H1 (cell line): Measurements from ENCODE around the gene ZNF618. TPM values are rescaled to one million over a fixed set of nuclear protein-coding genes. Genes with fewer than 3 reads are reported as not detected.

ENCODE experiments used
- CTCF ChIA-PET: fragments of 300-600 bp; sonication (Branson Sonifier 250); formaldehyde crosslinking; loops from one replicate; lab custom pipeline; 2021; ENCODE audit not compliant: partially characterized antibody; lab: Charles Lee
- POLR2A ChIA-PET: fragments of 300-600 bp; sonication (Branson Sonifier 250); formaldehyde crosslinking; loops from one replicate; lab custom pipeline; 2021; ENCODE audit warnings: inconsistent platforms; ENCODE audit not compliant: partially characterized antibody; lab: Charles Lee
- DNase-seq, 2 experiments: peaks; one replicate each; pipeline versions ENCODE4 v3.0.0 to v3.0.0-alpha.2; 2010 to 2022; ENCODE audit warnings: low spot score in 2 of 2, low read depth in 1 of 2, mixed read lengths in 1 of 2
- FAIRE-seq: peaks from 2 replicates; lab custom pipeline; 2011; peaks lifted over from hg19 to GRCh38; lab: Jason Lieb, UNC
- H2AFZ ChIP-seq: 2 replicates; pipeline ENCODE4 v1.8.1; 2012; ENCODE audit warnings: low read length, inconsistent platforms
- H2AK5ac ChIP-seq: 2 replicates; pipeline ENCODE4 v1.6.1; 2013; ENCODE audit warnings: low read depth, low read length
- H2BK120ac ChIP-seq: replicated peaks from 2 replicates; pipeline ENCODE3; 2013; ENCODE audit warnings: low read depth, low read length, inconsistent platforms
- H2BK12ac ChIP-seq: 2 replicates; pipeline ENCODE4 v1.6.1; 2013; ENCODE audit warnings: low read depth, low read length
- H2BK15ac ChIP-seq: 2 replicates; pipeline ENCODE4 v1.6.1; 2013; ENCODE audit warnings: low read length
- H2BK20ac ChIP-seq: 2 replicates; pipeline ENCODE4 v1.6.1; 2013; ENCODE audit warnings: low read length
- H2BK5ac ChIP-seq: 2 replicates; pipeline ENCODE4 v1.6.1; 2013; ENCODE audit warnings: low read depth, low read length
- H3K14ac ChIP-seq: 2 replicates; pipeline ENCODE4 v1.6.1; 2013; ENCODE audit warnings: inconsistent platforms; ENCODE audit not compliant: insufficient read length
- H3K18ac ChIP-seq: 2 replicates; pipeline ENCODE4 v1.6.1; 2013; ENCODE audit warnings: low read length; ENCODE audit errors: extremely low read depth
- H3K23ac ChIP-seq: 2 replicates; pipeline ENCODE4 v1.6.1; 2013; ENCODE audit warnings: inconsistent platforms; ENCODE audit not compliant: insufficient read length
- H3K23me2 ChIP-seq: 2 replicates; pipeline ENCODE4 v1.6.1; 2013; ENCODE audit warnings: low read depth, low read length
- H3K27ac ChIP-seq: 2 replicates; pipeline ENCODE4 v1.6.1; 2011; ENCODE audit warnings: low read depth, low read length, inconsistent platforms
- H3K27me3 ChIP-seq, 4 experiments: replicated peaks in 1 of 4; 1 replicate in 1 of 4; 2 replicates in 3 of 4; pipeline versions ENCODE4 v1.6.1 to v1.8.1; 2011 to 2013; ENCODE audit warnings: low read length in 3 of 4, mild to moderate bottlenecking in 3 of 4, inconsistent platforms in 2 of 4, mixed read lengths in 2 of 4, moderate library complexity in 1 of 4; ENCODE audit not compliant: control insufficient read depth in 3 of 4, insufficient read depth in 3 of 4; ENCODE audit errors: extremely low read depth in 1 of 4
- H3K36me3 ChIP-seq, 4 experiments: 2 replicates each; pipeline versions ENCODE4 v1.6.1 to v1.8.1; 2011 to 2013; ENCODE audit warnings: mild to moderate bottlenecking in 4 of 4, low read length in 3 of 4, moderate library complexity in 2 of 4, control low read depth in 1 of 4, inconsistent platforms in 1 of 4; ENCODE audit not compliant: insufficient read depth in 4 of 4, control insufficient read depth in 2 of 4
- H3K4ac ChIP-seq: replicated peaks from 2 replicates; pipeline ENCODE3; 2013; ENCODE audit warnings: low read length, low read depth, mixed read lengths, inconsistent platforms; ENCODE audit not compliant: insufficient read length
- H3K4me1 ChIP-seq, 4 experiments: replicated peaks in 1 of 4; 1 replicate in 1 of 4; 2 replicates in 3 of 4; pipeline versions ENCODE4 v1.6.1 to v1.8.1; 2011 to 2013; ENCODE audit warnings: low read length in 3 of 4, inconsistent platforms in 2 of 4, mixed read lengths in 1 of 4; ENCODE audit not compliant: insufficient read depth in 4 of 4, control insufficient read depth in 3 of 4
- H3K4me2 ChIP-seq, 2 experiments: 2 replicates each; pipeline versions ENCODE4 v1.6.1 to v1.8.1; 2011 to 2013; ENCODE audit warnings: low read depth in 2 of 2, low read length in 2 of 2, control low read depth in 1 of 2, inconsistent platforms in 1 of 2, mild to moderate bottlenecking in 1 of 2; ENCODE audit not compliant: insufficient read depth in 1 of 2
- H3K4me3 ChIP-seq, 4 experiments: fragments of 200-600, 300-600 bp in 1 of 4; sonication (generic), shearing (Covaris generic), sonication (Bioruptor Twin) in 1 of 4; 2 replicates each; pipeline versions ENCODE4 v1.5.1 to v1.8.1; 2011 to 2016; ENCODE audit warnings: low read length in 4 of 4, low read depth in 3 of 4, control low read depth in 2 of 4, inconsistent platforms in 2 of 4, mild to moderate bottlenecking in 2 of 4, mixed read lengths in 1 of 4, moderate library complexity in 1 of 4; ENCODE audit not compliant: insufficient read depth in 2 of 4; ENCODE audit errors: extremely low read depth in 1 of 4
- H3K56ac ChIP-seq: replicated peaks from 2 replicates; pipeline ENCODE3; 2013; ENCODE audit warnings: low read depth, mild to moderate bottlenecking, mixed read lengths, low read length, inconsistent platforms; ENCODE audit not compliant: insufficient read length
- H3K79me1 ChIP-seq: 2 replicates; pipeline ENCODE4 v1.6.1; 2013; ENCODE audit warnings: low read depth, low read length, control low read depth
- H3K79me2 ChIP-seq, 2 experiments: 2 replicates each; pipeline versions ENCODE4 v1.6.1 to v1.8.1; 2012 to 2013; ENCODE audit warnings: low read length in 2 of 2, mild to moderate bottlenecking in 2 of 2, inconsistent platforms in 1 of 2; ENCODE audit not compliant: insufficient read depth in 2 of 2, control insufficient read depth in 1 of 2
- H3K9ac ChIP-seq, 4 experiments: replicated peaks in 1 of 4; 1 replicate in 1 of 4; 2 replicates in 3 of 4; pipeline versions ENCODE4 v1.6.1 to v1.8.1; 2011 to 2013; ENCODE audit warnings: low read depth in 3 of 4, low read length in 3 of 4, control low read depth in 2 of 4, mild to moderate bottlenecking in 2 of 4, moderate library complexity in 2 of 4, inconsistent platforms in 1 of 4; ENCODE audit errors: extremely low read depth in 1 of 4
- H3K9me3 ChIP-seq, 2 experiments: 2 replicates each; pipeline versions ENCODE4 v1.6.1 to v1.8.1; 2012 to 2013; ENCODE audit warnings: mild to moderate bottlenecking in 2 of 2, moderate library complexity in 2 of 2, control low read depth in 1 of 2, inconsistent platforms in 1 of 2, low read depth in 1 of 2, low read length in 1 of 2, mixed read lengths in 1 of 2; ENCODE audit not compliant: insufficient read depth in 2 of 2
- H4K20me1 ChIP-seq, 2 experiments: replicated peaks in 1 of 2; 2 replicates each; pipeline versions ENCODE3 to v1.8.1; 2011 to 2013; ENCODE audit warnings: inconsistent platforms in 2 of 2, low read length in 2 of 2, mild to moderate bottlenecking in 1 of 2; ENCODE audit not compliant: insufficient read depth in 2 of 2, control insufficient read depth in 1 of 2
- H4K5ac ChIP-seq: 2 replicates; pipeline ENCODE4 v1.6.1; 2013; ENCODE audit warnings: low read length, low read depth, mixed read lengths, inconsistent platforms; ENCODE audit not compliant: insufficient read length
- H4K8ac ChIP-seq: 2 replicates; pipeline ENCODE4 v1.8.0; 2013; ENCODE audit warnings: mild to moderate bottlenecking, moderate library complexity, low read length, inconsistent platforms; ENCODE audit not compliant: insufficient read depth; ENCODE audit errors: extremely low read depth
- H4K91ac ChIP-seq: replicated peaks from 2 replicates; pipeline ENCODE3; 2013; ENCODE audit warnings: low read length, mixed read lengths, inconsistent platforms; ENCODE audit not compliant: insufficient read length
- CEBPB ChIP-seq: IDR thresholded peaks from 2 replicates; pipeline ENCODE4 v1.6.1; 2012; ENCODE audit warnings: low read depth, low read length
- KDM1A ChIP-seq: fragments of 200-600, 300-600 bp; sonication (generic); IDR thresholded peaks from 2 replicates; pipeline ENCODE4 v1.7.1; 2016; ENCODE audit warnings: mild to moderate bottlenecking, low read length, borderline replicate concordance
- KDM5A ChIP-seq: fragments of 200-600 bp; IDR thresholded peaks from 2 replicates; pipeline ENCODE4 v1.7.1; 2012; ENCODE audit warnings: mild to moderate bottlenecking, low read length, inconsistent platforms, mixed read lengths
- MAFK ChIP-seq: IDR thresholded peaks from 2 replicates; pipeline ENCODE4 v1.6.1; 2012; ENCODE audit warnings: low read depth, mild to moderate bottlenecking, improper control_type of control experiment, low read length
- PHF8 ChIP-seq: fragments of 200-600 bp; sonication (generic); conservative IDR thresholded peaks from 2 replicates; pipeline ENCODE4 v1.7.1; 2012; ENCODE audit warnings: low read depth, mild to moderate bottlenecking, inconsistent platforms, low read length, moderate library complexity
- RNF2 ChIP-seq: fragments of 200-900, 300-1000 bp; sonication (generic); IDR thresholded peaks from 2 replicates; pipeline ENCODE4 v1.7.1; 2016; ENCODE audit warnings: borderline replicate concordance, low read depth, mild to moderate bottlenecking, antibody characterized with exemption, low read length; ENCODE audit not compliant: poor library complexity, severe bottlenecking; ENCODE audit errors: missing control alignments
- RXRA ChIP-seq: IDR thresholded peaks from 2 replicates; pipeline ENCODE4 v1.6.1; 2011; ENCODE audit warnings: low read depth, mild to moderate bottlenecking, low read length, moderate library complexity; ENCODE audit not compliant: insufficient read depth
- SAP30 ChIP-seq: fragments of 300-600 bp; sonication (generic); IDR thresholded peaks from 2 replicates; pipeline ENCODE4 v1.7.1; 2012; ENCODE audit warnings: low read length, moderate library complexity, mild to moderate bottlenecking, inconsistent platforms; ENCODE audit not compliant: insufficient read depth, insufficient replicate concordance
- SP1 ChIP-seq: IDR thresholded peaks from 2 replicates; pipeline ENCODE4 v1.6.1; 2011; ENCODE audit warnings: low read depth, low read length
- SP2 ChIP-seq: IDR thresholded peaks from 2 replicates; pipeline ENCODE4 v1.6.1; 2012; ENCODE audit warnings: mild to moderate bottlenecking, low read length, inconsistent platforms
- SP4 ChIP-seq: IDR thresholded peaks from 2 replicates; pipeline ENCODE4 v1.6.1; 2012; ENCODE audit warnings: low read length, inconsistent platforms
- ZNF274 ChIP-seq: IDR thresholded peaks from 2 replicates; pipeline ENCODE4 v1.7.0; 2012; ENCODE audit warnings: low read length, borderline replicate concordance; ENCODE audit errors: extremely low read depth
- WGBS, 2 experiments: shearing (Covaris generic) in 1 of 2; methylation state at CpG; one replicate each; pipeline versions ENCODE4 v1.1.6 to v1.1.7; 2013 to 2015; ENCODE audit warnings: low lambda C conversion rate in 2 of 2, mixed read lengths in 2 of 2, inconsistent platforms in 1 of 2, low coverage in 1 of 2, missing lambda C conversion rate in 1 of 2; ENCODE audit not compliant: insufficient replicate concordance in 2 of 2, insufficient coverage in 1 of 2, insufficient read length in 1 of 2; ENCODE audit errors: extremely low coverage in 1 of 2, missing lambda C conversion rate in 1 of 2; 5-methylcytosine and 5-hydroxymethylcytosine counted together
- polyA plus RNA-seq, 7 experiments: library from polyadenylated mRNA; depleted of rRNA in 3 of 7; stranded (reverse) in 5 of 7; unstranded in 2 of 7; fragments of >200 nt in 5 of 7; fragments of 200-250 nt in 2 of 7; gene quantifications; 1 replicate in 5 of 7; 2 replicates in 1 of 7; 4 replicates in 1 of 7; pipeline versions ENCODE4 v1.2.1 to v1.2.3, GENCODE V29; 2011 to 2013; ENCODE audit warnings: missing spikeins in 2 of 7, mixed read lengths in 2 of 7
- total RNA-seq: library from RNA; stranded (reverse); fragmentation: NEBNext Ultra II Directional; extraction: Animal tissue kit (Norgen Biotek cat#: 25700); gene quantifications from 2 replicates; pipeline ENCODE4 v1.2.1, GENCODE V29; 2021

Gene ZNF618
- total and polyA plus RNA-seq, 2 of the 8 experiments (the other 6 are each of a cell fraction or from before 2014, with no cell fraction given), result 9.6 to 28.5 TPM

GRCh38 chr9:114002986-114003350 lies 126.9 kb downstream of the ZNF618 start:
- DNase-seq, result peak in 1 of 2 experiments; percentile 39
- POLR2A ChIA-PET, result no interaction called here

More at GRCh38 chr9:114002986-114003350, 126.9 kb downstream of the ZNF618 start:
- H2BK20ac ChIP-seq, result no peak overlapping the region
- H2BK5ac ChIP-seq, result no peak overlapping the region
- no peak overlapping the region for H4K5ac ChIP-seq
- H3K14ac ChIP-seq, result no peak overlapping the region
- H3K27ac ChIP-seq, result no peak overlapping the region
- no peak overlapping the region for H2BK120ac ChIP-seq
- no peaks in the 10 kb centered on the region for H3K79me1 ChIP-seq
- WGBS, 2 experiments, result 92% methylated on average over 5 of the region's 5 CpGs; no CpG with 5 or more reads in 1 of the 2 experiments
- H3K4me1 ChIP-seq, result no peaks in the 10 kb centered on the region
- H3K27me3 ChIP-seq, result no peaks in the 10 kb centered on the region
- no peak overlapping the region for H3K23ac ChIP-seq
- H2BK12ac ChIP-seq, result no peak overlapping the region
- no peak overlapping the region for H3K4me2 ChIP-seq
- no peak overlapping the region for H2BK15ac ChIP-seq
- CTCF ChIA-PET, result interaction anchor here (0.8 to 1.8 kb wide), 5 partner anchors 10 to 266 kb away, joined by 3 to 6 read pairs (median 4); no protein-coding TSS in a partner anchor
- H3K9ac ChIP-seq, result no peak overlapping the region
- H3K18ac ChIP-seq, result no peak overlapping the region
- H3K9me3 ChIP-seq, result no peaks in the 10 kb centered on the region
- peaks cover 0 to 2% of the 10 kb centered on the region in 2 experiments for H4K20me1 ChIP-seq
- no peak overlapping the region for H2AK5ac ChIP-seq
- H3K4ac ChIP-seq, result no peak overlapping the region
- H3K23me2 ChIP-seq, result no peaks in the 10 kb centered on the region
- no peak overlapping the region for H3K4me3 ChIP-seq
- H4K91ac ChIP-seq, result no peak overlapping the region
- no peak for FAIRE-seq
- H3K79me2 ChIP-seq, result no peaks in the 10 kb centered on the region
- TF ChIP-seq SP2, result no peak
- no peak for TF ChIP-seq KDM1A
- no peak for TF ChIP-seq SAP30
- TF ChIP-seq RXRA, result no peak
- TF ChIP-seq KDM5A, result no peak
- TF ChIP-seq SP1, result no peak
- no peak for TF ChIP-seq CEBPB
- TF ChIP-seq MAFK, result no peak
- TF ChIP-seq RNF2, result no peak
- no peak for TF ChIP-seq SP4
- TF ChIP-seq ZNF274, result no peak
- TF ChIP-seq PHF8, result no peak
- no peak overlapping the region for H2AFZ ChIP-seq
- H3K56ac ChIP-seq, result no peak overlapping the region
- H4K8ac ChIP-seq, result no peak overlapping the region
- peaks cover 0 to 7% (median 0%) of the 10 kb centered on the region in 4 experiments; a peak in 3 of 8 replicates for H3K36me3 ChIP-seq
